IMR-90 (cell line): ENCODE data around the gene PDZD2.

ENCODE experiments used
- BHLHE40 ChIP-seq: fragments of 150-350 bp; IDR thresholded peaks from 2 replicates; pipeline ENCODE4 v1.6.1; 2016; ENCODE audit warnings: mild to moderate bottlenecking, low read depth, low read length
- CEBPB ChIP-seq: IDR thresholded peaks from 2 replicates; pipeline ENCODE4 v1.6.1; 2012; ENCODE audit warnings: low read depth, low read length, improper control_type of control experiment
- CTCF ChIP-seq: conservative IDR thresholded peaks from 2 replicates; pipeline ENCODE4 v1.5.1; 2012; ENCODE audit warnings: mild to moderate bottlenecking, low read depth, low read length, improper control_type of control experiment
- ELK1 ChIP-seq: fragments of 150-350 bp; IDR thresholded peaks from 2 replicates; pipeline ENCODE4 v1.6.1; 2016; ENCODE audit warnings: low read depth, mild to moderate bottlenecking, low read length, moderate library complexity, borderline replicate concordance
- MAZ ChIP-seq: IDR thresholded peaks from 2 replicates; pipeline ENCODE4 v1.6.1; 2012; ENCODE audit warnings: low read depth, mild to moderate bottlenecking, low read length, improper control_type of control experiment, moderate library complexity, borderline replicate concordance
- MXI1 ChIP-seq: IDR thresholded peaks from 2 replicates; pipeline ENCODE4 v1.6.1; 2012; ENCODE audit warnings: low read depth, mild to moderate bottlenecking, low read length, moderate library complexity, borderline replicate concordance
- NFE2L2 ChIP-seq: fragments of 150-350 bp; IDR thresholded peaks from 2 replicates; pipeline ENCODE4 v1.6.1; 2016; ENCODE audit warnings: low read depth, mild to moderate bottlenecking, low read length
- POLR2A ChIP-seq: IDR thresholded peaks from 2 replicates; pipeline ENCODE4 v1.6.1; 2012; ENCODE audit warnings: mild to moderate bottlenecking, low read depth, low read length
- RAD21 ChIP-seq: IDR thresholded peaks from 2 replicates; pipeline ENCODE4 v1.6.1; 2012; ENCODE audit warnings: low read length, improper control_type of control experiment
- SMC3 ChIP-seq: fragments of 150-350 bp; IDR thresholded peaks from 2 replicates; pipeline ENCODE4 v1.6.1; 2016; ENCODE audit warnings: low read depth, mild to moderate bottlenecking, antibody characterized with exemption, low read length, moderate library complexity

GRCh38 chr5:31824869-31825517, 186.1 kb downstream of the PDZD2 start:
- TF ChIP-seq MXI1, result no peak
- no peak for TF ChIP-seq ELK1
- no peak for TF ChIP-seq BHLHE40
- TF ChIP-seq CTCF, result no peak
- no peak for TF ChIP-seq POLR2A
- no peak for TF ChIP-seq MAZ
- TF ChIP-seq RAD21, result no peak
- TF ChIP-seq SMC3, result no peak
- no peak for TF ChIP-seq CEBPB
- no peak for TF ChIP-seq NFE2L2
